ENCODE results near the gene NATD1. TPM values are rescaled to one million over a fixed set of nuclear protein-coding genes. Genes with fewer than 3 reads are reported as not detected.
A peak's percentile ranks its signal among the peaks of the same experiment; 100 is the strongest.

The NATD1 gene
- total RNA-seq, 1 donor: 3.0 TPM

DNA sequence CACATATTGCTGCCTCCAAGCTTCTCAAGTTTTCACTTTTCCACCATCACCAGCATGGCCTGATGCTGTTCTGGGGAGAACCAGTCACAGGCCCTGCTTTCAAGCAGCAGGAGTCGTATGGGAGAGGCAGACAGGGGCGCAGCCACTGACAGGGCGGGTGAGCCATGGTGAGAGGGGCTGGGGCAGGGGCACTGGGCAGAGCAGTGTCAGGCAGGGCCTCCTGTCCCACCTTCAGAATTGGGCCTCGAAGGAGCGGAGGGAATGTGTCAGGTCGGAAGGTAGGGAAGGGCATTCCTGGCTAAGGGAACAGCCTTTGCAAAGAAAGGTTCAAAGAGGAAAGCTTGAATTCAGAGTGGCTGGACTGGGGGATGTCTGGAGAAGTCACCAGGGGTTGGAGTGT lies 26.4 kb upstream of the NATD1 start:
- TF ChIP-seq CTCF (IDR thresholded peaks at IDR 0.05; ENCODE audit: insufficient read depth, low read depth, low read length): no peak

GRCh38 chr17:21279198-21279535 lies 26.0 kb upstream of the NATD1 start:
- no peak for DNase-seq (ENCODE audit: low read depth)
- no peak overlapping the region for H3K4me3 ChIP-seq (ENCODE audit: low read depth, low read length)
- TF ChIP-seq CTCF (IDR thresholded peaks at IDR 0.05; ENCODE audit: insufficient read depth, low read depth, low read length): no peak

More for the DNA sequence above, 26.4 kb upstream of the NATD1 start:
- H3K4me3 ChIP-seq (ENCODE audit: low read depth, low read length): no peak overlapping the region
- DNase-seq (ENCODE audit: low read depth): no peak

DNA sequence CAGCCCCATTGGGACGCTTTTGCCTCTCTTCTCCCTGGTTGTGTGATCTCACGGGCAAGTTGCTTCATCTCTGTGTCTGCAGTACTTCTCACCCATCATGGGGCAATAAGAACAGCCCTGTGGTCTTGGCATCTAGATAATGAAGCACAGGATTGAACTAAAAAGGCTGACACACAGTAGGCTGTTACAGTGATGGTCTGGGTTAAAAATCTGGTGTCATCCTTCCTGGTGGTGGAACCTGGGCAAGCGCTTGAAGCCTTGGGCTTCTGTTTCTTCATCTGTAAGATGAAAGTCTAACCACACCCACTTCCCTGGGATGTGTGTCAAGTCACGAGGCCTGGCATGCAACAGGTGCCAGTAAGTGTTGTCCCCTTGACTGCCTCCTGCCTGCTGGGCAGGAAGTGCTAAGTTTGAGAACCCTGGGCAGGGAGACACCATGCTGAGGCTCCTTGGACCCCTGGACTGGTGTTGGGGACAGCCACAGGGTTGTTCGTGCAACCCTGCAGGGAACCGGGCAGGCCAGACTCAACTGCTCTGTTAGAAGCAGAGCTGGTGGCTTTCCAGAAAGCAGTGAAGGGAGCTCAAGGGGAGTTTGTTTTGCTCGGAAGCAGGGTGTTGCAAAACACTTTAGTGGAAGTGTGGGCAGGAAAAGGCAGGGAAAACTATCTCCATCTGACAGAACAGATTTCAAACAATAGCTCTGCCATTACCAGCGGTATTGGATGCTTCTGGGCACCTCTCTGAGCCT lies 25.4 kb upstream of the NATD1 start:
- no peak for DNase-seq (ENCODE audit: low read depth)
- TF ChIP-seq CTCF (IDR thresholded peaks at IDR 0.05; ENCODE audit: insufficient read depth, low read depth, low read length): no peak

GRCh38 chr17:21277332-21277731 lies 24.1 kb upstream of the NATD1 start:
- TF ChIP-seq CTCF (IDR thresholded peaks at IDR 0.05; ENCODE audit: insufficient read depth, low read depth, low read length): no peak
- no peak for DNase-seq (ENCODE audit: low read depth)
- H3K4me3 ChIP-seq (ENCODE audit: low read depth, low read length): no peak overlapping the region

More for the DNA sequence above, 25.4 kb upstream of the NATD1 start:
- H3K4me3 ChIP-seq (ENCODE audit: low read depth, low read length): no peak overlapping the region

DNA sequence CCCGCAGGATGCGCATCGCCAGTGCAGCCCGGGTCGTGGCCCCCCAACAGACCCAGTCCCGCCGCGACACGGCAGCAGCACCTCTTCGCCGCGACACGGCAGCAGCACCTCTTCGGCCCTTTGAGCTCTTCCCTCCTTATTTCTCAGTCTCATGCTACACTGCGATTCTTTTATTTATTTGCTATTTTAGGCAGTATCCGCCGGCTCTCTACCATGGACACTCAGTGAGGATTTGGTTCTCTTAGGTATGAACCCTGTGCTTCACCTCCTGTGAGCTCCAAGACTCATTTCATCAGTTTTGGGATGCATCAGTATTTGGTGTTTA lies 23.0 kb upstream of the NATD1 start:
- DNase-seq (ENCODE audit: low read depth): no peak
- peak overlapping the region; percentile 69 for H3K4me3 ChIP-seq (ENCODE audit: low read depth, low read length)
- no peak for TF ChIP-seq CTCF (IDR thresholded peaks at IDR 0.05; ENCODE audit: insufficient read depth, low read depth, low read length)

- no peak for TF ChIP-seq CTCF (IDR thresholded peaks at IDR 0.05; ENCODE audit: insufficient read depth, low read depth, low read length)
- DNase-seq (ENCODE audit: low read depth): peak; percentile 76
- H3K4me3 ChIP-seq (ENCODE audit: low read depth, low read length): peak overlapping the region; percentile 69
These were observed 22.5 kb upstream of the NATD1 start for GRCh38 chr17:21275579-21276263.
